Measurements from ENCODE around the gene XXYLT1. TPM values are rescaled to one million over a fixed set of nuclear protein-coding genes. Genes with fewer than 3 reads are reported as not detected.
A peak's percentile ranks its signal among the peaks of the same experiment; 100 is the strongest.

Gene XXYLT1
- polyA plus RNA-seq, 1 donor (not counting 4 experiments of a cell fraction or from before 2014, with no cell fraction given): 11.1 TPM

- peak overlapping the region; percentile 43 for H3K9ac ChIP-seq (ENCODE audit: control insufficient read depth, extremely low read depth, insufficient read depth, low read length)
- FAIRE-seq (no peak), DNase-seq (ENCODE audit: low read depth, low spot score) (no peak)
- no peaks in the 10 kb centered on the region for H3K79me2 ChIP-seq (ENCODE audit: control insufficient read depth, insufficient read depth, low read length)
- H3K27me3 ChIP-seq (ENCODE audit: control insufficient read depth, extremely low read depth, insufficient read depth, low read length): no peaks in the 10 kb centered on the region
- no peaks in the 10 kb centered on the region for H3K36me3 ChIP-seq (ENCODE audit: control insufficient read depth in 2 of 2, extremely low read depth in 1 of 2, insufficient read depth in 2 of 2, low read length in 2 of 2)
- TF ChIP-seq CTCF (optimal IDR thresholded peaks at IDR 0.05 in 1 of 3, IDR thresholded peaks at IDR 0.05 in 1 of 3, conservative IDR thresholded peaks at IDR 0.05 in 1 of 3; ENCODE audit: extremely low read depth in 1 of 3, insufficient read depth in 2 of 3, low read length in 3 of 3): no peak
- TF ChIP-seq EZH2 (IDR thresholded peaks at IDR 0.05; ENCODE audit: low read length): no peak
- peak overlapping the region; percentile 12 for H3K27ac ChIP-seq (ENCODE audit: control insufficient read depth, insufficient read depth, low read length)
- H3K4me2 ChIP-seq (ENCODE audit: control insufficient read depth, extremely low read depth, insufficient read depth, low read depth, low read length): peak overlapping the region; percentile 33
- peak overlapping the region; percentile 59 for H2AFZ ChIP-seq (ENCODE audit: control insufficient read depth, low read length)
- H3K4me3 ChIP-seq (ENCODE audit: control insufficient read depth in 2 of 3, extremely low read depth in 1 of 3, insufficient read depth in 2 of 3, low read depth in 1 of 3, low read length in 3 of 3): peak overlapping the region in 1 of 3 experiments; percentile 20
- H3K4me1 ChIP-seq (ENCODE audit: control insufficient read depth, extremely low read depth, insufficient read depth, low read length): peaks cover 5% of the 10 kb centered on the region
- dilution Hi-C loops (cut with MboI; ENCODE audit: extremely low pct_ligation_motif_present, low sequenced_read_pairs): no loop called here
- no peaks in the 10 kb centered on the region for H4K20me1 ChIP-seq (ENCODE audit: control insufficient read depth, extremely low read depth, insufficient read depth, low read length)
- H3K9me3 ChIP-seq (ENCODE audit: control insufficient read depth, low read depth, low read length): no peaks in the 10 kb centered on the region
- no peaks in the 10 kb centered on the region for H3K9me1 ChIP-seq (ENCODE audit: control insufficient read depth, extremely low read depth, insufficient read depth, low read length)
Observed at GRCh38 chr3:195087328-195087727, 183.6 kb downstream of the XXYLT1 start.

- Histone ChIP-seq H2AFZ (ENCODE audit: control insufficient read depth, low read length) (no peak overlapping the region), H4K20me1 (ENCODE audit: control insufficient read depth, extremely low read depth, insufficient read depth, low read length) (no peaks in the 10 kb centered on the region), H3K9me1 (ENCODE audit: control insufficient read depth, extremely low read depth, insufficient read depth, low read length) (no peaks in the 10 kb centered on the region), H3K4me3 (ENCODE audit: control insufficient read depth in 2 of 3, extremely low read depth in 1 of 3, insufficient read depth in 2 of 3, low read depth in 1 of 3, low read length in 3 of 3) (no peak overlapping the region), H3K36me3 (ENCODE audit: control insufficient read depth in 2 of 2, extremely low read depth in 1 of 2, insufficient read depth in 2 of 2, low read length in 2 of 2) (no peaks in the 10 kb centered on the region), H3K27me3 (ENCODE audit: control insufficient read depth, extremely low read depth, insufficient read depth, low read length) (no peaks in the 10 kb centered on the region), H3K9me3 (ENCODE audit: control insufficient read depth, low read depth, low read length) (no peaks in the 10 kb centered on the region), H3K4me2 (ENCODE audit: control insufficient read depth, extremely low read depth, insufficient read depth, low read depth, low read length) (no peak overlapping the region), H3K4me1 (ENCODE audit: control insufficient read depth, extremely low read depth, insufficient read depth, low read length) (peaks cover 5% of the 10 kb centered on the region), H3K9ac (ENCODE audit: control insufficient read depth, extremely low read depth, insufficient read depth, low read length) (peak overlapping the region; percentile 43), H3K79me2 (ENCODE audit: control insufficient read depth, insufficient read depth, low read length) (no peaks in the 10 kb centered on the region), H3K27ac (ENCODE audit: control insufficient read depth, insufficient read depth, low read length) (peak overlapping the region; percentile 12)
- FAIRE-seq: no peak
- no peak for DNase-seq (ENCODE audit: low read depth, low spot score)
- no peak for TF ChIP-seq CTCF (optimal IDR thresholded peaks at IDR 0.05 in 1 of 3, IDR thresholded peaks at IDR 0.05 in 1 of 3, conservative IDR thresholded peaks at IDR 0.05 in 1 of 3; ENCODE audit: extremely low read depth in 1 of 3, insufficient read depth in 2 of 3, low read length in 3 of 3)
- no peak for TF ChIP-seq EZH2 (IDR thresholded peaks at IDR 0.05; ENCODE audit: low read length)
- dilution Hi-C loops (cut with MboI; ENCODE audit: extremely low pct_ligation_motif_present, low sequenced_read_pairs): no loop called here
Observed at GRCh38 chr3:195086885-195087284, 184.1 kb downstream of the XXYLT1 start.
